Stimulated activated CD4-positive, alpha-beta T cell treated with anti-CD3 and anti-CD28 coated beads, Interleukin-2, amount 100 ng/mL, for 48 hours (primary cell): ENCODE measurements around the gene RIOX2.

Experiments
- DNase-seq, 2 donors: peaks; one replicate each; pipeline ENCODE4 v3.0.0-alpha.2; 2020

Gene RIOX2

DNA sequence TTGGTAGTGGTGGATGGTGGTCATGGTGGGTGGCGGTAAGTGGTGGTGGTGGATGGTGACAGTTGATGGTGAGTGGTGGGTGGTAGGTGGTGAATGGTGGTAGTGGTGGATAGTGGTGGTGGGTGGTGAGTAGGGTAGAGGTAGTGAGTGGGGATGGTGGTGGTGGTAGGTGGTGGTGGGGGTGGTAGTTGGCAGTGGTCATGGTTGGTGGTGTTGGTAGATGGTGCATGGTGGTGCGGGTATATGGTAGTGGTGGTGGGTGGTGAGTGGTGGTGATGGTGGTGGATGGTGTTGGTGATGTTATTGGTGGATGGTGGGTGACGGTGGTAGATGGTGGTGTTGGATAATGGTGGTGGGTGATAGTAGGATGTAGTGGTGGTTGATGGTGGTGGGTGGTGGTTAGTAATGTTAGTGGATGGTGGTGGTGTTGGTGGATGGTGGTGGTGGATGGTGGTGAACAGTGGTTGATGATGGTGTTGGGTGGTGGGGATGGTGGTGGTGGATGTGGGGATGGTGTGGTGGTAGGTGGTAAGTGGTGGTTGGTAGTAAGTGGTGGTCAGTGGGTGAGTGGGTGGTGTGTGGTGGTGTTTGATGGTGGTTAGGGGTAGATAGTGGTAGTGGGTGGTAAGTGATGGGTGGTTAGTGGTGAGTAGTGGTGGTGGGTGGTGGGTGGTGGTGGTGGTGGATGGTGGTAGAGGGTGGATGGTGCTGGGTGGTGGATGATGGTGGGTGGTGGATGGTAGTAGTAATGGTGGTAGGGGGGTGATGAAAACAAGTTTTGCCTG, 16.7 kb upstream of the RIOX2 start:
- DNase-seq = no peak

DNA sequence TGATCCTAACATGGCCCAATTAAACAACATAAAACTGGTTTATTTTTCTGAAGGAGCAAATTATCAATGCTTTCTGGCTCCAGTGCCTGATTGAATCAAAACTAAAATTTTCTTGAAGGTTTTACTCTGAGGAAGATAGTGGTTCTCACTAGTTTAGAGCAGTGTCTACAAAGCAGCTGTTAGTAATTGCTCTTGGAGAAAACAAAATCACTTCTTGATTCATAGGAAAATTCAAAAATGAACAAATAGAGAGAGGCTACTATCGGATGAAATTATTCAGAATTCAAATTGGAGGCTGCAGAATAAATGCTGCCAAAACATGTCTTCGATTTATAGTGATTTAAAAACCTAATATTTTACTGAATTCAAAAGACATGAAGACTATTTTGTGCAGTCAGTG, 15.1 kb upstream of the RIOX2 start:
- no peak for DNase-seq

DNA sequence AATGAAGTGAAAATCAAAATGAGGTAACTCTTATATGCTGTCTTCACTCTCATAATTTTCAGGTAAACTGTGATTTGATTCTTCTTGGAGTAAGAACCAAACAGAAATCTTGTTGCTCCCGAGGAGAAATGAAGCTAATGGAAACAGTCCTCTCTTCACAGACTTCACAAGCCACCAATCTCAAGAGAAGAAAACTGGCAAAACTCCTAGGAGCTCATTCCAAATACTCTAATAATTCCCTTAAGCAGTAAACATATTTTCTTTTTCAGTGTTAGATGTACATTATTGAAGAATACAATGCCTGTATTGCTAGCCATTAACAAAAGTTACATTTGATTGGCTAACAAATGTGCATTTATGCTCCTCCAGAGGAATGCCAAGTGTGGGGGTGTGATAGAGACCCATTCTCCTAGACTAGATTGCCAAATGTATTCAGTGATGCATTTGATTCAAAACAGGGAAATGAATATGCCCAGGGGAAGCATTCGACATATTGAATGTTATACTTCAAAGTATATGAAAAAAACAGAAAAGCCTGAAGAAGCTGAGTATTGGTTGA, 11.8 kb upstream of the RIOX2 start:
- DNase-seq = no peak

DNA sequence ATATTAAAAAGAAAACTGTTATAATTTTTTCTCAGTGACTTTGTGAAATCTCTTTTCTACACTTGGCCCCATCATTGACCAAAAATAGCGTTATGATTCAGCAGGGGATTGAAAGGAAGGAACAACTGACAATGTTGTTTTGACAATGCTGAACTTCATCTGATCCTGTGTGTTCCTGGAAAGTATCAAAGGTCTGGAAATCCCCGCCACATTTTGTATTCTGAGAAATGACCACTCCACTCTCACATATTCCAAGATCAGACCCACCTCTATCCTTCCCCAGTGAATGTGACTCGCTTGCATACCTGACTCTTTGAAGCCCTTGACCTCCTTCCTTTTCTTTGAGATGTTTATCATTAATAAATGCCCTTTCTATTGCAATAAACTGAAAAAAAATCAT, 9.7 kb upstream of the RIOX2 start:
- no peak for DNase-seq

DNA sequence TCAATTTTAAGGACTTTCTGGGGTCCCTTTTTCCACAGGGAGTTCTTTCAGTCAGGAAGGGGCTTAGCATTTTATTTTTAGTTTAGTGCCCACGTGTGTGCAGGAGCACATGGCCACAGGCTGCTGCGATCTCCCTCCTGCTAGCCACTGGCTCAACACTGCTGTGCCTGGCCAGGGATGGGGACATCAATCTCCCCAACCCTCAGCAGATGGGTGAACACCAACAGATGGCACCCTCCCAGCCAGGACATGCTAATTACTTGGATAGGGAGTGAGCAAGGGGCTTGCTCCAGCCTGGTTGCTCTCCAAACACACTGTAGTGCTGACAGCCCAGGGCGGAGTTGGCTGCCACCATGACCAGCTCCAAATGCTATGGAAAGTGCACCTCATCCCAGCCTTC, 7.4 kb upstream of the RIOX2 start:
- DNase-seq = no peak

GRCh38 chr3:97975466-97975865, 3.2 kb upstream of the RIOX2 start:
- DNase-seq = no peak

DNA sequence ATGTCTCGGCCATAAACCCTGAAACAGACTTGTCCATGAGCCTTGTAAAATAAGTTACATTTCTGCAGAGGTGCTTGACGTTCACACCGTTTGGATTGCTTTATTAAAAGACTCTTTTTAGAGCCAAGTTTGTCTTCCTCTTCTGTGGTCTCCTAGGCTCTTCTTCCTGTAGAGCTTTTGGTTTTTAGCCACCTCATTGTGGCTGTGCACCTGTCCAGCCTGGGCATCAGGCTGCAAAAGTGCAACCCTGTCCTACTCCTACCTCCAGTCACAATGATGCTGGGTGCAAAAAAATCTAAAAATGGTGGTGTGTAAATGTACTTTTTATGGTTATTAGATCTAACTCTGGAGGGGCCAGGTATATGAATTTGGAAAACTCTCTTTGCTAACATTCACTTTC, 2.8 kb upstream of the RIOX2 start:
- DNase-seq = no peak

GRCh38 chr3:97972976-97973375, 745 bp upstream of the RIOX2 start:
- DNase-seq = no peak

DNA sequence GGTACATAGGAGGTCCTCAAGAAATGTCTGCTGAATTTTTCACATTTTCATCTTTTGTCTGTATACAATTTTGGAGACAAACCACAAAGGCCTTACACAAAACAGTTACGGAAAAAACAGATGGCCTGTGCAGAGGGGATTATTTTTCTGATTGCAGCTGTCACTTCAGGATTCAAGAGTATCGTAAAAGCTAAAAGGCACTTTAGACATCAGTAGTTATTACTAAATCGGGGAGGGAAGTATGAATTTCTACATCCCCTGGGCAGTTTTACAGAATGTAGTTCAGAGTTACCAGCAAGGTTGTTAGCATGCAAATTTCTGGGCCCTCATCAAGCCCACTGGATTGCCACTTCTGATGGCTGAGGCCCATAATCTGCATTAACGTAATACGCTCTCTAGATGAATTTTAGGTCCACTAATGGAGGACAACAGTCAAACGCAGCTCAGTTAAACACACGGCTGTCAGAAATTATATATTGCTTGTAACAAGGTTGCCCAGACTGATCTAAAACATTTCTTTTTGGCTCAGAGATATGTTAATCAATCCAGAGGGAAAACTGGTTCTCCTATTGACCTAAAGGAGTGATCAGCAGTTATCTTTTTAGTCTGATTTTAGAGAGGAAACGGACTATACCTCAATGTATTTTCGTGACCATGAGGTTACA, 1.1 kb downstream of the RIOX2 start:
- DNase-seq = no peak

GRCh38 chr3:97970156-97970555, 2.1 kb downstream of the RIOX2 start:
- no peak for DNase-seq

- DNase-seq = no peak
These were observed 2.7 kb downstream of the RIOX2 start for GRCh38 chr3:97969541-97969940.

GRCh38 chr3:97968376-97968775, 3.9 kb downstream of the RIOX2 start:
- DNase-seq = no peak

- DNase-seq = no peak
These were observed 4.3 kb downstream of the RIOX2 start for GRCh38 chr3:97967966-97968365.

DNA sequence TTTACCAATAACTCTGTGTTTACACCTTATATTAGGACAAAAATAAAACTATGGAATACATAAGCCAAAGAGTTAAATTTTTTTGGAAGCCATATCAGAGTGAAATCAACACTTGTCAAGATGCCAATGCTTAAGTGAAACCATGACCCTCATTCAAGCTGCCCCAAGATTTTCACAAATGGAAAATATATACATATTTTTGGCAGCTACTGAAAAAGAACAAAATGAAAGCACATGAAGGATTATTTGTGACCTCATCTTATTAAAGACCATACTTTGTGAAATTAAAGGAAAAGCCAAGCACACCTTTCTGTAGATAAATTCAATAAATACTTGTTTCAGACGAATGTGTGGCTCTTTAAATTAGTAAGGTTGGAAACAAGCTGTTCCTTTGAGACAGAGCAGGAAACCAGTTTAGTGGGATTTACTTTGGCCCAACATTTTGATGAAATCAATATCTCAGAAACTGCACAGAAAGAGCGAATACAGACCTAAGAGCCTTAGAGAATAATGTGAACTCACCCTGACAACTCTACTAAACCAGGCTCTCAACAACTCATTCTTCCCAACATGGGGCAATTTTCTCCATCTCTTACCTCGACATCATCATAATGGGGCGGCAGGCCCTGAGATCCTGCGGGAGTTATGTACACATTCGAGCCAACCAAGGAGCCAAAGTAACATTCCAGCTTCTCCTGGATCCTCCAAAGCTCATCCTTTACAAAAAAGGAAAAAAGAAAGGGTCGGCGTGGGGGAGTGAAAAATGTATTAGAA, 11.1 kb downstream of the RIOX2 start:
- DNase-seq = no peak

- DNase-seq = no peak
These were observed 11.7 kb downstream of the RIOX2 start for GRCh38 chr3:97960551-97960950.

GRCh38 chr3:97959872-97960271, 12.4 kb downstream of the RIOX2 start:
- no peak for DNase-seq

- DNase-seq = no peak
These were observed 13.4 kb downstream of the RIOX2 start for GRCh38 chr3:97958796-97959195.

DNA sequence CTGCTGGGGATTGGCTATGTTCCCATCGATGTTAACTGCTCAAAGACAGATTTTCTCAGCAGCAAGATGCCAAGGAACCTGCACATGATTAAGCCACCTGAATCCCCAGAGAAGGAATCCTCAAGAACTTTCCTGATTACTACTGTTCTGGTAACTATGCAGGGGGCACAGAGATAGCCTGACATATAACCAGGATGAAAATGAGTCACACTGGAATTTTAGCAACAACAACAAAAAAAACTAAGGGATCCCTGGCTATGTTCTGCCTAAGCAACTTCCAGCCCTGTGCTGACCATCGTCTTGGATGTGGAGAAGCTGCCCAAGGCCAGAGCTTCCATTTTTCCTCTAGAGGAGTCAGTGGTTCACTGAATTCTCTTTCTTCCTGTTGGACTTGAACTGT, 13.8 kb downstream of the RIOX2 start:
- no peak for DNase-seq

DNA sequence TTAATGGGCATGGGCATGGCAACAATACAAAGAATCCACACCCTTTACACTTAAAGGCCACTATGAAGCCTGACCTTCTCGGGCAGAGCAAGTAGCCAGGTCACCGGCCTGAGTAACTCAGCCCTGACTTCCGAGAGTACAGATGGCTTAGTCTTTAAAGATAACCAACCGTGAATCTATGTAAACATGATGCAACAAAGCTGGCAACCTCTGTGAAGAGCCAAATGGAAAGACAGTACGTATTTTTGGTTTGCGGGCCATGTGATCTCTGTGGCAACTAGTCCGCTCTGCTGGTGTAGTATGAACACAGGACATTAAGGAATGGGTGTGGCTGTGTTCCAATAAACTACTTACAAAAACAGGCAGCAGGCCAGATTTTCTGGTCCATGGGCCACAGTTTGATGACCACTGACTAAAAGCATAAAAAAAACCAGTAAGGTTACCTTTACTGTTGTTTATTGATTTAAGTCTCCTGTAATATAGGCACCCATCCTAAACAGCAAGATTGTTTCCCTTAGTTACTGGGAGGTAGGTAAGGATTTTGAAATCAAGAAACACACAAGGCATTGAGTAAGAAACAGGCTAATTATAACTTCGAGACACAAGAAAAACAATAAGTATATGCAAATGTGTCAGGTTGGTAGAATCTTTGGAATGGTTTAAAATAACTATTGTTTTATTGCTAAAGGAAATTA, 14.5 kb downstream of the RIOX2 start:
- no peak for DNase-seq

- no peak for DNase-seq
These were observed 16.2 kb downstream of the RIOX2 start for GRCh38 chr3:97956051-97956450.

GRCh38 chr3:97954228-97954827, 17.9 kb downstream of the RIOX2 start:
- no peak for DNase-seq

DNA sequence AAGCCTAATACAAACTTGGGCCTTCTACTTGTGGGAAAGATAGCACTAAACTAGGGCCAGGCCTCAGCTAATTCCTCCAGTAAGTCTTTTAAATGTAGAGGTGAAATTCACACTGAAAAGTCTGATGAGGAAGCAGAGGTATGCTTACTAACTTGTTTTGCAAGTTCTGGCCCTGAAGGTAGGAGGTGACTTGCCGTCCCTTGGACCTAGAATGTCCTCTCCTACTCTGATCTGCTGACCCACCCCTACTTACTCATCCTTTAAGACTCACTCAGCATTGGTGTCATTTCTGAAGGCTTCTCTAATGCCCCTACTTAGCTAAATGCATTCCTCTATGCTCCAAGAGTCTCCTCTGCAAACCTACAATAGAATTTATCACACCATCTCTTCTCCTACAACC, 19.4 kb downstream of the RIOX2 start:
- no peak for DNase-seq

DNA sequence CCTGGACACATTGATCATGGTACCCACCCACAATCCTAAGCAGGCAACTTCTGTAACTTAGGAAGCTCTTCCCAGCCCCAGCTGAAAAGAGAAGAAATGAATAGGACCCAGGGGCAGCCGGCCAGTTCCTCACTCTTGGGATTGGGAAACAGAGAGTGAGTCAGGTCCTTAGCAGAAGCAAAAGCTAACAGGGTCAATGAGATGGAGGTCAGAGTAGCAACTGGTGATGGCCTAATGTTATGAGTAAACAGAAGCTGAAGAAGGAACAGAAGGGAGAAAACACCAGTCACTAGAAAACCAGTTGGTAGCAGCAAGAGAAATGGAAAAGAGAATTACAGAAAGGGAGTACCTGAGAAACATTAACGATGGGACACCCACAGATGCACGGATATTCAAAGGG, 20.0 kb downstream of the RIOX2 start:
- no peak for DNase-seq
